Thyroid gland (tissue), 4 donors: Measurements from ENCODE around the gene LONRF3. TPM values are rescaled to one million over a fixed set of nuclear protein-coding genes. Genes with fewer than 3 reads are reported as not detected.

Experiments used
- DNase-seq, 2 donors: peaks; one replicate each; pipeline ENCODE4 v3.0.0-alpha.2; 2019
- H3K27ac ChIP-seq, 3 donors: fragments of 200-600 bp; sonication (generic); 1 replicate in 2 of 3; 2 replicates in 1 of 3; pipeline ENCODE4 v1.5.1; 2016 to 2019; ENCODE audit warnings: mild to moderate bottlenecking in 1 of 3, moderate library complexity in 1 of 3
- H3K27me3 ChIP-seq: fragments of 200-600 bp; sonication (generic); one replicate; pipeline ENCODE4 v1.5.1; 2019
- H3K36me3 ChIP-seq, 2 donors: fragments of 200-600 bp; sonication (generic); one replicate each; pipeline ENCODE4 v1.5.1; 2016 to 2019
- H3K4me1 ChIP-seq, 2 donors: fragments of 200-600 bp; sonication (generic); one replicate each; pipeline ENCODE4 v1.5.1; 2017 to 2019
- H3K4me3 ChIP-seq, 3 donors: fragments of 200-600 bp; sonication (generic); replicated peaks in 1 of 3; 1 replicate in 2 of 3; 2 replicates in 1 of 3; pipeline ENCODE4 v1.5.1; 2016; ENCODE audit warnings: mild to moderate bottlenecking in 1 of 3
- H3K9me3 ChIP-seq: fragments of 200-600 bp; sonication (generic); one replicate; pipeline ENCODE4 v1.5.1; 2017
- CTCF ChIP-seq, 6 experiments: fragments of 200-600 bp in 3 of 6; fragments of 450-650 bp in 3 of 6; sonication (generic) in 3 of 6; IDR thresholded peaks; one replicate each; pipeline ENCODE4 v1.5.1; 2016 to 2019; ENCODE audit warnings: antibody characterized with exemption in 6 of 6, mild to moderate bottlenecking in 2 of 6, inconsistent platforms in 1 of 6, moderate library complexity in 1 of 6
- POLR2A ChIP-seq, 2 donors: fragments of 450-650 bp; IDR thresholded peaks; one replicate each; pipeline ENCODE4 v1.6.1; 2017; ENCODE audit warnings: antibody characterized with exemption in 2 of 2, mild to moderate bottlenecking in 2 of 2, moderate library complexity in 1 of 2
- WGBS, 2 donors: methylation state at CpG; one replicate each; pipeline ENCODE4 v1.1.5; 2017; 5-methylcytosine and 5-hydroxymethylcytosine counted together
- intact Hi-C: fragments of 100-400 bp; cut with DNase I; formaldehyde crosslinking; loops from one replicate; pipeline ENCODE4 v1.15.1; 2023
- total RNA-seq, 4 donors: library from RNA; depleted of rRNA; stranded (reverse); fragments of >200 nt; gene quantifications; one replicate each; pipeline ENCODE4 v1.2.3, GENCODE V29; 2016

The LONRF3 gene
- total RNA-seq, 4 donors from 2014 or later: 32.1 to 106 (median 51.9) TPM

GRCh38 chrX:118975831-118976598, 1.6 kb downstream of the LONRF3 start:
- H3K4me3 ChIP-seq: peak overlapping the region in 2 of 3 donors; percentile 44 to 51
- intact Hi-C loops: no loop called here
- H3K27me3 ChIP-seq: no peaks in the 10 kb centered on the region
- H3K27ac ChIP-seq: peak overlapping the region; percentile 92 to 96 (median 94)
- TF ChIP-seq CTCF (IDR thresholded peaks at IDR 0.05): no peak
- TF ChIP-seq POLR2A (IDR thresholded peaks at IDR 0.05): peak in 1 of 2 donors; percentile 70
- no peaks in the 10 kb centered on the region for H3K9me3 ChIP-seq
- H3K4me1 ChIP-seq: peaks cover 5 to 6% of the 10 kb centered on the region in 2 donors
- peaks cover 0 to 9% of the 10 kb centered on the region in 2 donors for H3K36me3 ChIP-seq
- DNase-seq: peak; percentile 88
- 0 to 1% methylated on average over 13 to 27 of the region's 64 CpGs for WGBS, 2 donors

DNA sequence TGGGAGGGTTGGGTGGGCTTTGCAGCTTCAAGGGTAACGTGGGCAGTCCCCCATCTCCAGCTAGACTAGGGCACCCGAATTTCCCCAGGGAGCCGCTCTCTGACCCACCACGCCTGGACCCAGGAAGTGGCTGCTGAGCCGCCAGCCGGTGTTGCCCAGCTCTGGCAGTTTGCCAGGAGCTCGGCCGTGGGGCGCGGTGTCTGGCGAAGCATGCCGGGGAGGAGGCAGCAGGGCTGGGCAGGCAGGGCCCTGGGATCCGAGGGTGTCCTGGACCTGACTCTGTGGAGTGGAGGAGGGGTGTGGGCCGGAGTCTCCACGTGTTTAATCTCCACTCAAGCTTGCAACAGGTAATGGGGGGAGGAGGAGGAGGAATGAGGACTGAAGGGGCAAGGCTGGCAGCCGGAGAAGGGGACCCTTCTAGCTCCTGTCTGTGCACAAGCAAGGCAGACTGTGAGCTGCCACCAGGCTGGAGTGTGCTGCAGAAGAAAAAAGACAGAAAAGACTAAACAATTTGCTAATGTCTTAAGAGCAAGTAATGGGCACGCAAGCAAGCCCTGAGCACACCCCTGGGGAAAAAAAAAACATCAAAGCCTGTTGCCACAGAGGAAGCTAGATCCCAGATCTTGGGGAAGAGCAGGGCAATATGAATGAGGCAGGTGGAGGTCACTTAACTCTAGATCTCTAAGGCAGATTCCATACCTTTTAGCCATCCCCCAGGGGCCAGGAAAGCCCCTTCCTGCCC, 2.4 kb downstream of the LONRF3 start:
- peak; percentile 85 for DNase-seq
- TF ChIP-seq POLR2A (IDR thresholded peaks at IDR 0.05) (peak in 1 of 2 donors; percentile 14), CTCF (IDR thresholded peaks at IDR 0.05) (no peak)

DNA sequence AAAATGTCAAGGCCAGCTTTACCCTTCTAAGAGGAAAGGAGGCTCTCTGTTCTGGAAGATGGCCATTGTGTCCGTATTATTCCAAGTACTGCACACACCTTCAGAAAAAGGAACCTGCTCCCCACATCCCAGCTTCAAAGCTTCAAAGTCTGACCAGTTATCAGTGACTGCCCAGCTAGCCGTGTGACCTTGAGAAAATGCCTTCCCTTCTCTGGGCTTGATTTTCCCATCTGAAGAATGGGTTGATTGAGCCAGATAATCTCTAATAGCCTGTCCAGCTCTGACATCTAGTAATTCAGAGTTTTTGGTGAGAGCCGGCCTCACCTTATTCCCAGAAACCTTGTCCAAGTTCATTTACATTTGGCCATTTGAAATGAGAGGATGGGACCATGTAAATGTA, 3.0 kb downstream of the LONRF3 start:
- Histone ChIP-seq H3K27ac (peak overlapping the region in 2 of 3 donors; percentile 94 to 96), H3K36me3 (peaks cover 0 to 9% of the 10 kb centered on the region in 2 donors)

More for the DNA sequence above, 2.4 kb downstream of the LONRF3 start:
- intact Hi-C loops: no loop called here
- H3K9me3 ChIP-seq: no peaks in the 10 kb centered on the region
- peaks cover 0 to 9% of the 10 kb centered on the region in 2 donors for H3K36me3 ChIP-seq
- peak overlapping the region in 2 of 3 donors; percentile 13 to 44 for H3K4me3 ChIP-seq
- WGBS, 2 donors: 10 to 11% methylated on average over 6 to 15 of the region's 17 CpGs
- peak overlapping the region; percentile 92 to 96 (median 94) for H3K27ac ChIP-seq
- H3K27me3 ChIP-seq: no peaks in the 10 kb centered on the region
- H3K4me1 ChIP-seq: peaks cover 5 to 6% of the 10 kb centered on the region in 2 donors

DNA sequence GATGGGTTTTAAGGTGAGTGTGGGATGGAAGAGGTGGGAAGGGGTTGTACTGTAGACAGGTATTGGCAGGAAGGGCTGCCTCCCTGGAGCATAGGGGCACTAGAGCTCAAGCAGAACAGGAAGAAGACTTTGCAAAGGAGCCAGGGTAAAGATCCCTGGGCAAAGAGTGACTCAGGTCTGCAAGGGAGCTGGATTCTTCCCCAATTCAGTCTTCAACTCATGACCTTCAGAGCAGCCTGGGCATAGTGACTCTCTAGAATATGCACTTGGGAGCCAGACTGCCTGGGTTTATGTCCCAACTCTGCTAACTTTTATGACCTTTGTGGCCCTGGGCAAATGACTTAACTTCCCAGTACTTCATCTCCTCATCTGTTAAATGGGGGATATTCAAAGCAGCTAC, 4.0 kb downstream of the LONRF3 start:
- DNase-seq: no peak
- peaks cover 3 to 5% of the 10 kb centered on the region in 2 donors for H3K4me1 ChIP-seq
- no peaks in the 10 kb centered on the region for H3K27me3 ChIP-seq
- no peaks in the 10 kb centered on the region for H3K9me3 ChIP-seq
- TF ChIP-seq POLR2A (IDR thresholded peaks at IDR 0.05): no peak
- TF ChIP-seq CTCF (IDR thresholded peaks at IDR 0.05): no peak
- intact Hi-C loops: no loop called here
- peaks cover 0 to 9% of the 10 kb centered on the region in 2 donors for H3K36me3 ChIP-seq
- no peak overlapping the region for H3K27ac ChIP-seq
- no peak overlapping the region for H3K4me3 ChIP-seq

More for the DNA sequence above, 3.0 kb downstream of the LONRF3 start:
- H3K9me3 ChIP-seq: no peaks in the 10 kb centered on the region
- H3K4me1 ChIP-seq: peaks cover 5 to 6% of the 10 kb centered on the region in 2 donors
- no peak for DNase-seq
- no peaks in the 10 kb centered on the region for H3K27me3 ChIP-seq
- H3K4me3 ChIP-seq: no peak overlapping the region
- no peak for TF ChIP-seq CTCF (IDR thresholded peaks at IDR 0.05)
- intact Hi-C loops: no loop called here
- 75 to 96% methylated on average over 2 to 3 of the region's 3 CpGs for WGBS, 2 donors
